HG03196 (cell line): ENCODE measurements around the gene CTCF.

Experiments
- ATAC-seq: cut with Tn5 transposase; IDR thresholded peaks from one replicate; pipeline ENCODE4 v1.9.1; 2021; ENCODE audit not compliant: unreplicated experiment

CTCF gene

DNA sequence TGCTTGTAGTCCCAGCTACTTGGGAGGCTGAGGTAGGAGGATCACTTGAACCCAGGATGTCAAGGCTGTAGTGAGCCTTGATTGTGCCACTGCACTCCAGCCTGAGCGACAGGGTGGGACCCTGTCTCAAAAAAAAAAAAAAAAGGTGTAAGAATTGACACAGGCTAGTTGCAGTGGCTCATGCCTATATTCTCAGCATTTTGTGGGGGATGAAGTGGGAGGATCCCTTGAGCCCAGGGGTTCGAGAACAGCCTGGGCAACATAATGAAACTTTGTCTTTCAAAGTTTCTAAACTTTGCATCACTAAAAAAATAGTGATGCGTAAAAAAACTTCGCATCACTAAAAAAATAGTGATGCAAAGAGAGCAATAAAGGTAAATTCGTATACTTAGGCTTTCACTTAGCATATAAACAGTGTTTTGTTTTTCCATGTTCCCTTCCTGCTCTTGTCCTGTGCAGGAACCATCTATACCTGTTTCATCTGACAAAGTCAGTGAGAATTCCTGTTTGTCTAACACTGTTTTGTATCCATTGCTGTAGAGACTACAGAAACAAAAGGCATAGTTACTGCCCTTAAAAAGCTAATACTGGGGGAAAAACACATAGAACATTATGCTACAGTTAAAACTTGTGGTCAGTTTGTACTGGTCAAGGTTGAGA is 32.1 kb downstream of the CTCF start:
- no peak for ATAC-seq

- no peak for ATAC-seq
Observed at GRCh38 chr16:67594956-67595355, 32.6 kb downstream of the CTCF start.

DNA sequence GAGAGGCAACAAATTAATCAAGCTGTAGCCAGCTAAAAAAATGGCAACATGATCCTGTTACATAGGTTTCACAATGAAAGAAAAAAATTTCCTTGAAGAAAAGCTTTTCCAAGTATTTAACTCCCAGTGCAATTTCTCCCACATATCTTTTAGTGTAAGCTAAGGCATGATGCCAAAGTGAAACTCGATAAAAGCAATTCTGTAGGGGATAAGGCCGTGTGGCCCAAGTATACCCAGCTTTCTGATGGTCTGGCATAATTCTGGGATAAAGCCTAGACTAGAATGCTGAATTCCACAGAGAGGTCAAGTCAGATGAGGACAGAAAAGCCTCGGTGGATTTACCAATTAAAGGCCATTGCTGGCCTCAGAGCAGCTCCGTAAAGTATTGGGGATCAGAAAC is 36.2 kb downstream of the CTCF start:
- ATAC-seq = no peak

DNA sequence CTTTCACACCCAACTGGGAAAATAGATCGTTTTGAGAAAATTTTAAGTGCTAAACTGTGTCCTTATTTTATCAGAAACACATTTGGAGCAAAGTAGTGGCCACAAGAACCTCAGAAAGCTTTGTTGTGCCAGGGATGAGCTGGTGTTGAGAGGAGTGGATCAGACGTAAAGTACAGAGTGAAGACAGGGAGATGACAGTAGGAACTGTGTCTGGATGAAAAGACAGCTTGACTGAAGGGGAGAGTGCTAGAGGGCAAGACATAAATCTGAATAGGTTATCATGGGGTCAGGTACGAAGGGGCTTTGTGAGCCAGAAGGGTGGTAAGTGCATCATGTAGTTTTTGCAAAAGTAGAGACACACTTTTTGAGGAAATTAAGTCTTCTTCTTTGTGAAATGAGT is 43.3 kb downstream of the CTCF start:
- no peak for ATAC-seq

GRCh38 chr16:67606632-67607031 is 44.3 kb downstream of the CTCF start:
- no peak for ATAC-seq

DNA sequence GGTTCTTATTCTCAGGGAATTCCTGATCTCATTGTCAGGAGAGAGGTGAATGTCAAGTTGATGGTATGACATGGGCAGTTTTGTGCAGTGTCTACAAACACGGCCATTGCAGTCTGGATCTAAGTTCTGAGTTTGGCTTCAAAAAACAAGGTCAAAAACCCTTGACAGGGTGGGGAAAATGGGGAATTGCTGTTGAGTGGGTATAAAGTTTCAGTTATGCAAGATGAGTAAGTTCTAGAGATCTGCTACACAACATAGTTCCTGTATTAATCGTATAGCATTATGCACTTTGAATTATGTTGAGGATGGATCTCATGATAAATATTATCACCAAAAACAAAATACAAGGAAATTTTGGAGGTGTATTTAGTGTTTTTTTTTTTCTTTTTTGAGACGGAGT is 46.0 kb downstream of the CTCF start:
- no peak for ATAC-seq

DNA sequence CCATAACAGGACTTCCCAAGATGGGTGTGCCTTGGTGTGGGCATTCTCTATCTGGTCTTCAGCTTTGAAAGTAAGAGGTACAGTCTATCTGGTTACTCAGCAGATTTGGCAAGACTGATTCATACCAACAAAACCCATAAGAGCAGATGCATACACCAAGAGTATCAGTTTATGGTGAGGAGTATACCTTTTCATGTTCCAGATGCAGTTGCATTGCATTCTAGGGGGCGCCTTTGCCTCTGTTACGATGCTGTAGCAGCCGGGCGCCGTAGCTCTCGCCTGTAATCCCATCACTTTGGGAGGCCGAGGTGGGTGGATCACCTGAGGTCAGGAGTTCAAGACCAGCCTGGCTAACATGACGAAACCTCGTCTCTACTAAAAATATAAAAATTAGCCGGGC is 51.5 kb downstream of the CTCF start:
- no peak for ATAC-seq

- no peak for ATAC-seq
Observed at GRCh38 chr16:67628216-67628615, 65.9 kb downstream of the CTCF start.

GRCh38 chr16:67632415-67633172 is 70.3 kb downstream of the CTCF start:
- no peak for ATAC-seq

DNA sequence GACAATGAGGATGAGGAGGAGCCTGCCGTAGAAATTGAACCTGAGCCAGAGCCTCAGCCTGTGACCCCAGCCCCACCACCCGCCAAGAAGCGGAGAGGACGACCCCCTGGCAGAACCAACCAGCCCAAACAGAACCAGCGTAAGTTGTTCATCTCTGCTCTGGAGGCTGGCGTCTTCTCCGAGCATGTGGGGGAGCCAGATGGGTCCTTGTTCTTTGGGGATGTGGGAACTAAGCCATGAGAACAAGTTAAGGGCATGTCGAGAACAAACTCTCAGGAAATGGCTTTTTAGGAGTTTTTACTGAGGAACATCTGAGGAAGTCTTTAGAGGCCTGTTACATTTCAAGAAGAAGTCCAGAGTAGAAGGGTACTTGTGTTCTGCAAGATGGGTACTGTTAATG is 74.4 kb downstream of the CTCF start:
- ATAC-seq = no peak

GRCh38 chr16:67637625-67638024 is 75.3 kb downstream of the CTCF start:
- ATAC-seq = no peak

GRCh38 chr16:67641779-67642708 is 79.7 kb downstream of the CTCF start:
- no peak for ATAC-seq

GRCh38 chr16:67644038-67644437 is 81.7 kb downstream of the CTCF start:
- ATAC-seq = no peak

- no peak for ATAC-seq
Observed at GRCh38 chr16:67645397-67646121, 83.2 kb downstream of the CTCF start.

DNA sequence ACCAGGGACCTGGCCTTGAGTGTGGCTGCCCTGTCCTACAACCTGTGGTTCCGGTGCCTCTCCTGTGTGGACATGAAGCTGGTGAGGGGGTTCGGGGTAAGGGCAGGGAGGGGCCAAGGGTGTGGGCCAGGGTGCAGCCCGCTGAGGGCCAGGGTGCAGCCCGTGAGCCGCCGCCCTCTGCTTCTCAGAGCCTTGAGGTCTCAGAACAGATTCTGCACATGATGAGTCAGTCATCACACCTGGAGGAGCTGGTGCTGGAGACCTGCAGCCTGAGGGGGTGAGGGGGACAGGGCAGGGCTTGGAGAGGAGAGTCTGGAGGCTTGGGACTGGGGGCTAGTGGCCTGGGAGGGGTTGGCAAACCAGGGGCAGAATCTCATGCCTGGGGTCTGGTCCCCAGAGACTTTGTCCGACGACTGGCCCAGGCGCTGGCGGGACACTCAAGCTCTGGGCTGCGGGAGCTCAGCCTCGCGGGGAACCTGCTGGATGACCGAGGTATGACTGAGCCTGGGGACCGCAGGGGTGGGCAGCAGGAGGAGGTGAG is 84.9 kb downstream of the CTCF start:
- ATAC-seq = no peak

DNA sequence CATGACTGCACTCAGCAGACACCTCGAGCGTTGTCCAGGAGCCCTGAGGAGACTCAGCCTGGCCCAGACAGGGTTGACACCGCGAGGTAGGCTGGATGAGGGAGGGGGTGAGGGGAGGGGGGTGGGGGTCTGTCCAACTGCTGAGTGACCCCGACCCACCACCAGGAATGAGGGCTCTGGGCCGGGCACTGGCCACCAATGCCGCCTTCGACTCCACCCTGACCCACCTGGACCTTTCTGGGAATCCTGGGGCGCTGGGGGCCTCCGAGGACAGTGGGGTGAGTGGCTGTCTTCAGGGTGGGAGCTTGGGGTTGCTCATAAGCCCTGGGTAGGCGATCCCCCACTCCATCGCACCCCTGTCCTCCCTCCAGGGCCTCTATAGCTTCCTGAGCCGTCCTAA is 85.4 kb downstream of the CTCF start:
- ATAC-seq = no peak

GRCh38 chr16:67648088-67648763 is 85.9 kb downstream of the CTCF start:
- ATAC-seq = no peak

GRCh38 chr16:67648764-67649407 is 86.6 kb downstream of the CTCF start:
- ATAC-seq = no peak

- no peak for ATAC-seq
Observed at GRCh38 chr16:67649494-67649931, 87.2 kb downstream of the CTCF start.

- ATAC-seq = no peak
Observed at GRCh38 chr16:67650023-67650422, 87.7 kb downstream of the CTCF start.
